ENCODE results near the gene MAU2.

GRCh38 chr19:19366434-19367396 lies 46.1 kb downstream of the MAU2 start:
- TF ChIP-seq CTCF (IDR thresholded peaks at IDR 0.05; ENCODE audit: low read depth, low read length, poor library complexity, severe bottlenecking) (peak; percentile 99), EZH2phosphoT487 (IDR thresholded peaks at IDR 0.05; ENCODE audit: borderline replicate concordance, low read length) (no peak)

Measured in DOHH2 (cell line).